GM21360 (cell line): ENCODE data around the gene ANKRD24.
"Not testable (repeated sequence)": the region's sequence is repeated elsewhere in the genome, so short reads cannot be mapped to it uniquely, and the experiment has no call there.

Experiments used
- ATAC-seq: cut with Tn5 transposase; IDR thresholded peaks from one replicate; pipeline ENCODE4 v1.9.1; 2021; ENCODE audit warnings: mild to moderate bottlenecking, moderate library complexity; ENCODE audit not compliant: unreplicated experiment

ANKRD24 gene

GRCh38 chr19:4173479-4174212, 8.8 kb upstream of the ANKRD24 start:
- ATAC-seq = no peak

- no peak for ATAC-seq
Measured at GRCh38 chr19:4174213-4174894, 8.1 kb upstream of the ANKRD24 start.

GRCh38 chr19:4174895-4175668, 7.4 kb upstream of the ANKRD24 start:
- ATAC-seq = no peak

GRCh38 chr19:4175669-4175931, 6.9 kb upstream of the ANKRD24 start:
- no peak for ATAC-seq

GRCh38 chr19:4177146-4177545, 5.3 kb upstream of the ANKRD24 start:
- ATAC-seq = no peak

GRCh38 chr19:4178990-4179389, 3.5 kb upstream of the ANKRD24 start:
- ATAC-seq = no peak

GRCh38 chr19:4181053-4181508, 1.4 kb upstream of the ANKRD24 start:
- no peak for ATAC-seq

- ATAC-seq = no peak
Measured at GRCh38 chr19:4183967-4184717, 1.7 kb downstream of the ANKRD24 start.

GRCh38 chr19:4184718-4185352, 2.3 kb downstream of the ANKRD24 start:
- ATAC-seq = no peak

- no peak for ATAC-seq
Measured at GRCh38 chr19:4185413-4186086, 3.1 kb downstream of the ANKRD24 start.

GRCh38 chr19:4186087-4186993, 3.9 kb downstream of the ANKRD24 start:
- ATAC-seq = no peak

- ATAC-seq = no peak
Measured at GRCh38 chr19:4187313-4188122, 5.0 kb downstream of the ANKRD24 start.

GRCh38 chr19:4189641-4190040, 7.2 kb downstream of the ANKRD24 start:
- no peak for ATAC-seq

- not testable (repeated sequence) for ATAC-seq
Measured at GRCh38 chr19:4192537-4192936, 10.0 kb downstream of the ANKRD24 start.

- no peak for ATAC-seq
Measured at GRCh38 chr19:4194353-4194752, 11.9 kb downstream of the ANKRD24 start.

GRCh38 chr19:4196009-4196408, 13.5 kb downstream of the ANKRD24 start:
- no peak for ATAC-seq

- no peak for ATAC-seq
Measured at GRCh38 chr19:4196587-4197148, 14.2 kb downstream of the ANKRD24 start.

- no peak for ATAC-seq
Measured at GRCh38 chr19:4197228-4197624, 14.7 kb downstream of the ANKRD24 start.
